Endometrial microvascular endothelial cells (primary cell): ENCODE data around the gene TMEM19. TPM values are rescaled to one million over a fixed set of nuclear protein-coding genes. Genes with fewer than 3 reads are reported as not detected.

Experiments
- in situ Hi-C: cut with HindIII; loops from 2 replicates; pipeline ENCODE4 v1.10.0; 2017; ENCODE audit warnings: low sequenced_read_pairs, low pct_unique_long_range_greater_than_20kb; ENCODE audit errors: inconsistent ontology term
- total RNA-seq: library from RNA; depleted of rRNA; stranded (reverse); fragments of >200 nt; gene quantifications from one replicate; pipeline ENCODE4 v1.2.3, GENCODE V29; 2015; ENCODE audit errors: inconsistent ontology term

The TMEM19 gene
- total RNA-seq, 1 donor from 2014 or later: 39.1 TPM

DNA sequence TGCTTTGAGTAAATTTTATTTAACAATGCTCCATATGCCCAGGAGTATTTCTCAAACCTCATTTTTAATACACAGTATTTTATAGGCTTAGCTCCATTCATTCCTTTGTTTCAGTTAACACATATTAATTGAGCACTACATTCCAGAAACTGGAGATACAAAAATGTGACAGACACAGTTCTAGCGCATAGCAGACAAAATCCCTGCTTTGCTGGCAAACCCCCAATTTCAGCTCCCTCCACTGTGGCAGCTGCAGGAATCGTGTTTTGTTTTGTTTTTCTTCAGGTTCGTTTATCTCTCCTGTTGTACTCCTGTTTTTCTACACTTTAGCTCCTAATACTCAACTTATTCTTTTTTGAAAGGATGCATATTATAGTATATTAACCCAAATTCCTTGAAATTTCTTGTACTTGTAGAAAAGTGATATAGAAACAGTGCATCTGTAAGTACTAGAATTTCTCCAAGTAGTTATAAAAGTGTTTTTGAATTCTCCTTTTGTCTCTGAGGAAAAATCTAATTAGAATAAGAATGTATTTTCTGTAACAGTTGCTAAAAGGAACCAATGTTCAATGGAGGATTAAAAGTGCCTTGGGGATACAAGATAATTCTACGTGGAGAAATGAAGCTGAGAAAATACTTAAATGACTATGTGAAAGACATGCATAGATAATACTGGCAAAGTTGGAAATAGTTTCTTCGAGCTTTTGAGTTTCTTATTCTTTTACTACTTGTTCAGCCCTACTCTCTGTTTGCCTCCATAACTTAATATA is 62.4 kb downstream of the TMEM19 start:
- in situ Hi-C loops: no loop called here

DNA sequence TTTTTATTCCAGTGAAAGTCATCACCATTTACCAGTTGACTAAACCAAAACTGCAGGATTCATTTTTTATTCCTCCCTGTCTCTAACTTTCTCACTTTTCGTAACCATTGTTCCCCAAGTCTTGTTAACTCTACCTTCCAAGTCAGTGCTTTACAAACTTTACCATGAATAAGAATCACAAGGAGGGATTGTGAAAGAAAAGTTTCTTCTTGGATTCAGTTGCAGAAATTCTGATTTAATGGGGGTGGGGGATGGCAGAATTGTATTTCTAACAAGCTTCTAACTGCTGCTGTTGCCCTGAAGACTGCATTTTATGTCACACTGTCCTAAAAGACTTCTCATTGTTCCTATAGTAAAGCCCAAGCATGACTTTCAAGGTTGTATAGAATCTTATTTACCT is 63.8 kb downstream of the TMEM19 start:
- in situ Hi-C loops: no loop called here

GRCh38 chr12:71752891-71753290 is 67.0 kb downstream of the TMEM19 start:
- in situ Hi-C loops: no loop called here

Other genes starting within 250 kb of the TMEM19 start
- not detected for gene LGR5, start 246.3 kb upstream of the TMEM19 start, total RNA-seq
- 21.7 TPM for gene ZFC3H1, start 22.2 kb upstream of the TMEM19 start, total RNA-seq
- 3.0 TPM for gene THAP2, start 21.8 kb upstream of the TMEM19 start, total RNA-seq
- 19.5 TPM for gene RAB21, start 68.8 kb downstream of the TMEM19 start, total RNA-seq
- 17.8 TPM for gene TBC1D15, start 153.7 kb downstream of the TMEM19 start, total RNA-seq